NCI-H1048 (cell line): ENCODE data around the gene ENAH.

Experiments
- DNase-seq: peaks from one replicate; lab custom pipeline; 2025; lab: John Stamatoyannopoulos, UW

ENAH gene

DNA sequence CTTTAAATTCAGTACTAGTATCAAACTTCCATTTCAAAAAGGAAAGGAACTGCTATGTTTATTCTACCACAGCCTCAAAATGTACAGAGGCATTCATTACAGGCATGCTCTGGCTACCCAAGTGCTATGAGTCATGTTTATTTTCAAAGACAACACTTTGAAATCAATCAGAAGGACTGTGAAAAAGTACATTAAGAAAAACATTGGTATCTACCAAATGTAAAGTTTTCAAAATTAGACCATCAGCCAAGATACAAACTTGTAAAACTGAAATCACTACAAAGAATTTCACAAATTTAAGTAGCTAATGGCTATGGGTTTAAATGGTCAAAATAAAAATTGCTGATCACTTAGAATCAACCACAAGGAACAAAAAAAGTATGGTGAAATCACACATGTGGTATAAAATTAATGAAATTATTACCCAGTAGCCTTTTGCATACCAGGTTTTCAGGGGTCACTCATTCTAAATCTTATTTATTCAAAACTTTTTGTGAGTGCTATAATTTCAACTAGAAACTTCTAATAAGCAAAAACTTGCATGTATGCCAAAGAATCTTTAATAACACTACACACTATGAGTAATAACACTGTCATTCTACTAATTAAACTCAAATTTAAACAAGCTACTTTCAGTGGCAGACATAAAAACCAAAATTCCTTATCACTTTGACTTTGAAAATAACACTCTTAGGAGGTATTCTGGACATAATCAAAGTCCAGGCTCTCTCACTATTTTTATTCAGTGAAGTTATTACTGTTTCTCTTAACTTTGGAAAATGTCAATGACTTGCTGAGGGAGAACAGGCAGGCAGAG lies 49.2 kb downstream of the ENAH start:
- DNase-seq = no peak

DNA sequence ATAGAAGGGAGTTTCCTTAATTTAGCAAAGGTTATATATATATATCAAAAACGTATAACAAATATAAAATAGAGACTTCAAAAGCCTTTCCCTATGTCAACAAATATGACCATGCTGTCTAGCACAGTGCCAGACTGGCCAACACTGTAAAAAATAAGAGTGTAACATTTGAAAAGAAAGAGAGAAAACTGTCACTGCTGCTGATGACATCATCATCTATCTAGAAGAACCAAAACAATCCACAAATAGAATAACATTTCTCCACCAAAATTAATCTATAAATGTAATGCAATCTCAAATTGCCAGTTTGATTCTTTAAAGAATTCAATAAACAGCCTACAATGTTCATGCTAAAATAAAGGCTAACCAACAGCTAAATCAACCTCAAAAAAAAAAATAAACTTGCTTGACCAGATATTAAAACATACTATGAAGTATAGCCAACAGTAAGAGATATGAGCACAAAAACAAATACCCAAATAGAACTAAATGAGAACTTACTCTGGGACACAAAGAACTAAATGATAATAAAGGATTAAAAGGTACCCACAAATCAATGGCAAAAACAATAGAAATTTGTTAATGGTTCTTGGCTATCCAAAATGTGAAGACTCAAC lies 50.2 kb downstream of the ENAH start:
- no peak for DNase-seq

DNA sequence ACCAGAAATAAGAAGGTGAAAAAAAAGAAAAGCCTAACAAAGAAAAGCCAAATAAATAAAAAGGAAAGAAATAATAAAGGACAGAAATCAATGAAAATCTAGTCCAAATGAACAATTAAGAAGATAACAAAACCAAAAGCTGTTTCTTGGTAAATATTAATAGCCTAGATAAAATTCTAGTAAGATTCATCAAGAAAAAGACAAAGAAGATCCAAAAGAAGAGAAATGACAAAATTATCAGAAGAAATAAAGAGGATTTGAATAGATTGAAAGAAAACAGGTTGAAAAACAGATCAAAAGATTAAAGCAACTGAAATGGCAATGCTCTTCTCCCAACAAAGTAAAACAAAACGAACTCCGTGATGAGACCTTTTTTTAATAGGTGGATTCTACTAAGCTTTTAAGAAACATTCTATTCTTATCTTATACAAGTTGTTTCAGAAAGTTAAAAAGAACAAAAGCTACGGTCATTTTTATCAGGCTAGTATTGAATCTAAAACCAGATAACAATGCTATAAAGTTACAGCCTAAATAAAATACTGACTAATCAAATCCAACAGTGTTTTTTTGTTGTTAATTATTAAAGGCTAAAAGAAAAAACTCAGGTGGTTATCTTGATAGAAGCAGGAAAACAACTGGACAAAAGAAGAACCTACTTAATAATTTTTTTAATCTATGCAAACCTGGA lies 50.9 kb downstream of the ENAH start:
- DNase-seq = no peak

DNA sequence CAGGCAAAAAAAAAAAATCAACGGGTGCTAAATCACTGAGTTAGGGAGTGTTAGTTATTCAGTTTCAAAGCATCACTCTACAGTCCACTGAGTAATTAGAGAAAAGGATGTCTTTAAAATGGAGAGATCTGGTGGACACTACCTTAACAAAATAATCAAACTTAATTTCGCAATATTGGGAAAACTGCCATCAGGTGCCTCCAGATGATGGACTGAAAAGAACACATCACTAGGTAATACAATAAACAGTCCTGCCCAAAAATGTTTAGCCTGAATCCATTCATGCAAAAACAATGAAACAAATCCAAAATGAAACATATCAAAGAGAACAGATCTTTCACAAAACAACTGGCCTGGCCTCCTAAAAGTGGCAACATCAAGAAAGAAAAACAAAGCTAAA lies 54.1 kb downstream of the ENAH start:
- no peak for DNase-seq

DNA sequence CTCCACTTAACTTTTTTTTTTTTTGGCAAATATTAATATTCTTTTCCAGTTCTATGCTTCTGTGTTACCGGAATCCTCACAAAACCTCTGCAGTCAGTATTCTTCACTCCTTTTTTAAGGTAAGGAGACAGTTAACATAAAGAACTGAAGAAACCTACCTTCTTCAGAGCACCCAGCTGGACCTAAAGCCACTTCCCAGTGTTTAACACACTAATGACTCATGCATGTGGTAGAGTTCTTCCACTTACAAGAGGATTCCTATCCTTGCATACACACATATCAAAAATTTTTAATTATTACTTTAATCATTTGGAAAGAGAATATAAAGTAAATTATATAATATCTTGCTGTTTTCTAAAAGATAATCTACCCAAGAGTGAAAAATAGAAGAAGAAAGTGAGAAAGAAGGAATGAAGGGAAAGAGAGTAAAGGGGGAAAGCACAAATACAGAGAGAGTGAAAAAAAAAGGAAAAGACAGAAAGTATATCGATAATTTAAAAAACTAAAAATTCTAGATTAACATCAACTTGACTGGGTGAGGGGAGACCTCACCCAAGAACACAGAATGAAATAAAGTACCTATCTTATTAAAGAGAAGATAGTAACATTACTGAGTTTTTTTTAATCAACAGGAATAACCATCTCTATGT lies 54.9 kb downstream of the ENAH start:
- no peak for DNase-seq

DNA sequence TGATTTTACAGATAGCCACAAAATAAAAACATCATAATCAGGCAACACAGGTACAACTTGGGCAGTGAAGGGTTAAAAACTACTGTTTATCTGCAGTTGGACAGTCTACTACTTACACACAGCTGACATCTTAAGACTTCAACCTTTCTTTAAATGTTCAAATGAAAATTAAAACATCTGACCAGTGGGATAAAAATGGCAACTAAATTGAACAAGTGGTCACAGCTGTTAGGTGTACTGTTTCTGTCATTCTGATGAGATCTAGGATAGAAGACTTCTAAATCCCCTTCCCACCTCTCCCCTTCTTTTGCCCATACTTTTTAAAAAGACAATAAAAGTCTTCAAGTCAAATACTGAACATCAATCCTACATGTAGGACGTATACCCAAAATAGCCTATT lies 56.2 kb downstream of the ENAH start:
- DNase-seq = no peak

DNA sequence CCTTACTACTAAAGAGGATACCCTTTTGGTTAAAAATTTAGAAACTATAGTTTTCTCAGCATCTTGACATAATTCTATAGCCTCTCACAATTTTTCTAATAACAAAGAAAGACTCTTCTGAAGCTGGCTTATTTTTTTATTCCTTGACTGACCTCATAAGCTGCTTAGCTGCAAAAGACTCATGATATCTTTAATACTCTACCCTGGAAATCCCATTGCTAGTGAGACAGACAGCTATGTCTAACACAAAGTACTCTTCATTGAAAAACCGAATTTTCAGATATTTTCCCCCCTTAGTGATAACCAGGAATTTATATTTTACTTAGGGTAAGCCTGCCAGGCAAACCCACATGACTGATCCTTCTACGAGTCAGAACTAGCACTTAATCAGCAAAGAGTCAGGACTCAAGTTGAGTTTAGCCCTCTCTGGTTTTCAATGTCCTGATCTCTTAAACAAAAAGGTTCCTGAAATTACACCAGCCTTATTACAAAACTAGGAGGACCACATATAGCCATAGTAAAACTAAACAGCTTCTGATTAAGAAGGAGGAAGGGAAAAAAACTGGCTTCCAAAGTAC lies 56.9 kb downstream of the ENAH start:
- no peak for DNase-seq

DNA sequence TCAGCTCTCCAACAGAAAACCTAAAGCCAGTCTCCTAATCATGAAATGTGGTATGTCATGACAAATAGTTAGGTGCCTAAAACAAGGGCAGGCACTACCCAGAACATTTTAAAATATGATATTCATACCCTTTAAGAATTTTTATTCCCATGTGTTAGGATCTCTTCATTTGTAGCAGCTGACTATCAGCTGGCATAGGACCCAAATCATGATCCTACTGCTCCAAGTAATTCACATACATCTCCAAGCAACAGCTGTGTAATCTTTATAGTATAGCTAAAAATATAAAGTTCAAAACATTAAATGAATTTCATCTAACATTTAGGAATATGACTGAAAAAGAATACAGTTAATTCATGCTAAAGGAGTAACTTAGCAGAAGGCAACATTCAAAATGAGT lies 57.5 kb downstream of the ENAH start:
- no peak for DNase-seq

DNA sequence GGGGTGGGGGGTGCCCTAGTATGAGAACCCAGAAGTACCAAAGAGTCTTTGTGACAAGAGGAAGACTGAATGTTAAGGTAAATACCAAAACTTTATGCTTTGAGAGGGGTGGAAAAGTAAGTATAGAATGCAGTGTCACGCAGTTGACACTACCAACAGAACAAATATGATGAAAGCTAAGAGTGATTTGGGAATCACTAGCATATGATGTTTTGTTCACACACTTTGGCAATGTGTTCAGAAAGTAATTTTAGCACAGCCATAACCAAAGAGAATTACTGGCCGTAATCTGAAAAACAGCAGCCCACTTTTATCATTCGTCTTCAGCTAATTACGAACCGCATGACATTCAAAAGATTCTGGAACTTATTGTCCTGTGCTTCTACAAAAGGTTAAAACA lies 59.5 kb downstream of the ENAH start:
- no peak for DNase-seq

DNA sequence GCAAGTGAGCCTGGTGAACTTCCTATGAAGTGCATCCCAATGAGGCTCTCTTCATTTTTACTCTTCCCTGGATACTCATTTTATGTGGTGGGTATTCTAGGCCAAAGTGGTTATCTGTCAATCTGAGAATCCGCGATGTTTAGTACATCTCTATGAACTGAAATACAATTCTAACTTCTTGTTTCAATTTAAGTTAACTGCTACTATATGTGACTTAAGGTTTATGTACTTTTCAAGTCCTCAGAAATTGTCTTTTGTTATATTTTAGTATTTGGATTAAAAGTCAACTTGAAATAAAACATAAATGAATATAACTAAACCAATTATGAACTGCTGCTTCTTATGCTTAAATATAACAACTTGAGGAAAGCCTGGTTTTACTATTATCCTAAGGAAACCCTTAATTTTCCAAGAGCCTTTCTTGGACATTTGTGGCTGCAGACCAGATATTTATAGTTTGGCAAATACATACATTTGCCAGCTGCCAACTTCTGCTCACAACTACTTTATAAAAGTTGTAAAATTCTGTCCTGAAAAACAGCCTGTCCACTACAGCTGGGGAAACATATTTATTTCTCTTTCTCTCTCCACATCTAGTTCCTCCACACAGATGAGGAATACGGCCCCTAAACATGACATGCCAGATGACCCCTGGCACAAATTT lies 60.4 kb downstream of the ENAH start:
- DNase-seq = no peak

DNA sequence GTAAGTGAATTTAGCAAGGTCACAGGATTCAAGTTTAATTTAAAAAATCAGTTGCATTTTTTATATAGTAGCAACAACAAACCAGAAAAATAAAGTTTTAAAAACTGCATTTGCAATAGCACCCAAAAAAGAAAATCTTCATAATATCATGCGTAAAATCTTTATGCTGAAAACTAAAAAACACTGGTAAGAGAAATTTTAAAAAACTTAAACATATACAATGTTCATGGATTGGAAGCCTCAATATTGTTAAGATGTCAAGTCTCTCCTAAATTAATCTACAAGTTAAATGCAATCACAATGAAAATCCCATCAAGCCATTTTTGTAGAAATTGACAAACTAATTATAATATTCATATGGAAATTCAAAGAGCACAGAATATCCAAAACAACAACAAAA lies 65.6 kb downstream of the ENAH start:
- no peak for DNase-seq

DNA sequence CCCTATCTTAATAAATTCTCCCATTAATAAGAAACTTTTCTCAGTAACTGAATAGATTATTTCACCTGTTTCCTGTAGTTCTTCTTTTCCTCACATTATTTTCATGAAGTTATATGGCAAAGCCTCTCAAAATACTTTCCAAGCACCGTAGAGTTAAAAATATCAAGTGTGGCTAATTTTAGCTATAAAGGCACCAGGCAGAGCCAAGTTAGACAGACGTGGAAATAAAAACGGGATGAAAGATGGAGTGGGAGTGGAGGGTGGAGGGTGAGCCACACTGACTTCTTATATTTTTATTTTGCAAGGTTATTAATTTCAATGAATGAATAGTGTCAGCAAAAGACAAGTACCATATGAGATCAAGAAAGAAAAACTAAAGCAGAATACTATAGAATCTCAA lies 71.7 kb downstream of the ENAH start:
- no peak for DNase-seq

DNA sequence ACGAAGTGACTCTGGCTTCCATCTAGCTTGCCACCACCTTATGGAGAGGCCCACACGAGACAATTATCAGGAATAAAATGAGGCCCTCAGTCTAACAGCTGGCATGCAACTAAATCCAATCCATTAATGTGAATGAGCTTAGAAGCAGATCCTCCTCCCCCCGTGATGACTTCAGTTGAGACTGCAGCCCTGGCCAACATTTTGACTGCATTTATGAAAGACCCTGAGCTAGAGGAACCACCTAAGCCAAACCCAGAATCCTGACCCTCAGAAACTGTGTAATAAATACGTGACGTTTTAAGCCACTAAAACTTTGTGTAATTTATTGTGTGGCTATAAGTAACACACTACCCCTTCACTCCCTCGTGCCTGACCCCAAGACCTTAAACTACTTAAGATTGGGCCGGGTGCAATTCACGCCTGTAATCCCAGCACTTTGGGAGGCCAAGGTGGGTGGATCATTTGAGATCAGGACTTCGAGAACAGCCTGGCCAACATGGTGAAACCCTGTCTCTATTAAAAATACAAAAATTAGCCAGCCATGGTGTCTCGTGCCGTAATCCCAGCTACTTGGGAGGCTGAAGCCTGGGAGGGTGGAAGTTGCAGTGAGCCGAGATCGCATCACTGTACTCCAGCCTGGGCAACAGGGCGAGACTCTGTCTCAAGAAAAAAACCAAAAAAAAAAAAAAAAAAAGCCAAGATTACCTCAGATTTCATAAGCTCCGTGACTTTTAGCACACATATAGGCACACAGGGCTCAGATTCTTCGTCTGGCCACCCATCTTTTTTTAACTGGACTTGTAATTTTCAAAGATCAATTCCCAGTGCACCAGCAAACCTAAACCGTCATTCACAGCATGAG lies 72.5 kb downstream of the ENAH start:
- DNase-seq = no peak

DNA sequence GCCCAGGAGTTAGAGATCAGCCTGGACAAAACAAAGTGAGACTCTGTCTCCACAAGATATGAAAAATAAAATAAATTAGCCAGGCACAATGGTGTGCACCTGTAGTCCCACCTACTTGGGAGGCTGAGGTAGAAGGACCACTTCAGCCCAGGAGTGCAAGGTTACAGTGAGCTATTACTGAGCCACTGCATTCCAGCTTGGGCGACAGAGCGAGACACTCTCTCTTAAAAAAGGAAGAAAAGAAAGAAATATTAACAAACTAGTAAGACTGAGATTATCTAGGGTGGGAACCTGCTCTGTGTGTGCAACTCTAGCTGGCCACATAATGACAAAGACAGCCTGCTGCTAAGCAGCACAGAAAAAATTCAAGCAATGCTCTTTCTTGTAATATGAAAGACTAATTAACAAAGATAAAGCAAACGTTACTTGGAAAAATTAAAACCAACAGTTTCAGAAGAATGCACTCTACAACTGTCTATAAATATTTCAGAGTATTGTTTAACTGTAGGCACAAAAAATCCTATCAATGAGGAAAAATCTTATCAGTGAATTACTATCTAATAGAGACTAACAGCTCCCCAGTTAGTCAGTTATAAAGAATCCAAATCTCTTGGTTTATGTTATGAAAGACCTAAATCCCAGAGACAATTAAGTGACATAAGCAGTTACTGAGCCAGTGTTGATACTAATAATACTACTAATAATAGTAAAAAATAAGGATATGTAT lies 74.5 kb downstream of the ENAH start:
- no peak for DNase-seq

DNA sequence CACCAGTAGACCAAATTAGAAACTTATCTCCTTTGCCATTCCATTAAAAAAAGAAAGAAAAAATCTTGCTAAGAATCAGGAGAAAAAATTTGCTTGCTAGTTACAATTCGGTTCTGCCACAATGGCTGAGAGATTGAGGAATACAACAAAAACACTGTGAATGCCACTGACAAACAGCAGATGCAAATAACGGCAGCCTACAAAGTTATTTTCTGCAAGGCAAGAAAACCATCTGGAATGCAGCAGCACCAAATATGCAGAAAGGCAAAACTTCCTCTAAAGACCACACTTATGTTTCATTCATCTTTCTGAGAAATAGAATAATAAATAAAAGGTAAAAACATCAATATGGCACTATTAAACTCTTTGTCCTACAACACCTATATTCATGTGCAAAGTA lies 75.7 kb downstream of the ENAH start:
- no peak for DNase-seq

DNA sequence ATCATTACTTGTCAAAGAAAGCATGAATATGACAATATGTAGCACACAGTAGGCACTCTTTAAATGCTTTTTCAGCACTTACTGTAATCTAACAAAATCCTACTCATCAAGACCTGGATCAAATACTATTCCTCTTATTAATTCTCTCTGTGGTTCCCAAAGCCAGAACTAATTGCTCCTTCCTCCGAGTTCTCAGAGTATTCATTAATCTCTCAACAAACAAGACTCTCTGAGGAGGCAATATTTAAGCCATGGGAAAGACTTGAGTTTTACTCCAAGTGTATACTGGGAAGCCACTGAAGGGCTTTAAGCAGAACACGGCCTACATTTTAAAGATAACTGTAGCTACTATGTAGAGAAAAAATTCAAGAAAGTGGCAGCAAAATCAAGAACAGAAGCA lies 79.7 kb downstream of the ENAH start:
- no peak for DNase-seq

DNA sequence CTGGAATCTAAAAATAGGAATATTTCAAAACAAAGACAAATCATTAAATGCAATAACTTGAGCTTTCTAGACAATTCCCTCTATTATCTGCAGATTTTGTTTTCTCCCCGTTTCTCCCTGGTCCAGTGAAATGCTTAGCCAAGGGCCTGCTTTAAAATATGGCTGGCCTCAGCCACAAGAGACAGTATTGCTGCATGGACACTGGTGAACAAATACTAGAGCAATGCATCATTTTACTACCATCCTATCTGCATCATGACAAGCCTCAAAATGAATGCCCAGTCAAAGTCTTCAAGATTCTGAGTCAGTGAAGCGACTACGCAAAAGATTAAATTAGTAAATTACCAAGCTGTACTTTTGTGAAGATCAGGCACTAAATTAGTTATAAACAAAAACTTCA lies 80.5 kb downstream of the ENAH start:
- no peak for DNase-seq

DNA sequence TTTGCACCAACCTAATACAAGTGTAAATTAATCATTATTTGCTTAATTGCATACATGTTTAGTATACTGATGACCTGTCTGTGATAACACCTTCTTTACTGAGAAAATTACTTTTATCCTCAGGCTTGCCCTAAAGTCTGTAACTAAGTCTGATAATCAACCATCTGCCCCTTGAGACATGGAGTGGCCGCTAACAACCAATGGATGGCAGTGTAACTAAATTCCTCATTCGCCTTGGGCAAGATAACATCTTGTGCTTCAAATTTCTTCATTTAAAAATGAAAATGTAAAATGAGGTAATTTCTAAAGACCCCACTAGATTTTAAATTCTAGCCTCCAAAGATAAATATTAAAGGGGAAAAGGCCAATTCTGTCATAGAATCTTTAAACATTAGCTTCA lies 85.1 kb downstream of the ENAH start:
- DNase-seq = no peak

DNA sequence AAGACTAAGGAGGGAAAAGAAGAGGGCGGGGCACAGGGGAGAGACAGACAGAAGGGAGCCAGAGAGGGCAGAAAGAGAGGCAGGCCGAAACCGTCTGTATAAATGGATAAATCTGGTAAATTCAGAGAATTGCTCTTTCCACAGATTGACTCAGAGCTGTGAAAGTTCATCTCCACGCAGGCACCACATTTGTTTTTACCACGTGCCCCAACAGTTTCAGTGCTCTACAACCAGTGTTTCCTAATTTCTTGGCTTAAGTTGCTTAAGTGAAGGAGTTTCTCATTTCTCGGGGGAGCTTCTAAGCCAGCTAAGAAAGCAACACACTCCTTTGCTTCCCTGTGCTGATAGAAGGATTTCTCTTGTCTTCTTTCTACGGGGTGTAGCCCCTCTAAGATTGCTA lies 87.1 kb downstream of the ENAH start:
- DNase-seq = no peak

DNA sequence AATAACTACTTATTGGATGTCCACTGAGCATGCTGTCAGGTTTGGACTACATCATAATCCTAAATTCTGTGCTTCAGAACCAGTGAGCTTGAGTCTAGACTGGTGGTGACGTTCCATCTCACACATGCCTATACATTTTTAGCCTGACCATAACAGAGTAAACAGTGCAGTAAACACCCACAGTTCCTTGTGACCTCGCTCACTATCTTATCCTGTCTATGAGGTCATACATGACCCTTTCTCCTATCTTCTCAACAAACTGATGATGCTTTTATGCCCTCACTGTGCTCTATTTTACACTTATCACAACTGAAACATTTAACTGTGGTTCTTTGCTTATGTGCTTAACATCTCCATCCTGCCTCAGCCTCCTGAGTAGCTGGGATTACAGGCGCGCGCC lies 91.2 kb downstream of the ENAH start:
- DNase-seq = no peak
